Coronary artery (tissue), 2 donors: ENCODE data around the gene DOCK3.
"Not testable (repeated sequence)": the region's sequence is repeated elsewhere in the genome, so short reads cannot be mapped to it uniquely, and the experiment has no call there.

Experiments
- DNase-seq: peaks from one replicate; pipeline ENCODE4 v3.0.0-alpha.2; 2017; ENCODE audit warnings: low spot score
- H3K27ac ChIP-seq, 2 donors: fragments of 200-600 bp; sonication (generic); one replicate each; pipeline ENCODE4 v1.5.1; 2016 to 2019
- H3K4me3 ChIP-seq: fragments of 200-600 bp; sonication (generic); 2 replicates; pipeline ENCODE4 v1.5.1; 2016; ENCODE audit warnings: mild to moderate bottlenecking, moderate library complexity
- TF ChIP-seq, protein P1 (sequence below): fragments of 200-600 bp; sonication (generic); IDR thresholded peaks from one replicate; pipeline ENCODE4 v1.5.1; 2019; ENCODE audit warnings: antibody characterized with exemption

Gene DOCK3

DNA sequence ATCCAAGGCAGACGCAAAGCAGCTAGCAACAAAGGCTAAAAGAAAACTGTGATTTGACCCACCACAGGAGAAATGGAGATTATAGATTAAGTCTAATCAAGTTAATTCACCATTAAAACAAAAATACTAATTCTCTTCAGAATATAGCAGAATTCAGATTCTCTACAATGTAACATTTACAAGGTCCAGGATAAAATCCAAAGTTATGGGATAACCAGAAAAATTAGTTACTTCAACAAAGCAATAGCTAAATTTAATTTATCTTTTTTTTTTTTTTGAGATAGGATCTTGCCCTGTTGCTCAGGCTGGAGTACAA is 425.8 kb downstream of the DOCK3 start:
- TF ChIP-seq, protein P1, sequence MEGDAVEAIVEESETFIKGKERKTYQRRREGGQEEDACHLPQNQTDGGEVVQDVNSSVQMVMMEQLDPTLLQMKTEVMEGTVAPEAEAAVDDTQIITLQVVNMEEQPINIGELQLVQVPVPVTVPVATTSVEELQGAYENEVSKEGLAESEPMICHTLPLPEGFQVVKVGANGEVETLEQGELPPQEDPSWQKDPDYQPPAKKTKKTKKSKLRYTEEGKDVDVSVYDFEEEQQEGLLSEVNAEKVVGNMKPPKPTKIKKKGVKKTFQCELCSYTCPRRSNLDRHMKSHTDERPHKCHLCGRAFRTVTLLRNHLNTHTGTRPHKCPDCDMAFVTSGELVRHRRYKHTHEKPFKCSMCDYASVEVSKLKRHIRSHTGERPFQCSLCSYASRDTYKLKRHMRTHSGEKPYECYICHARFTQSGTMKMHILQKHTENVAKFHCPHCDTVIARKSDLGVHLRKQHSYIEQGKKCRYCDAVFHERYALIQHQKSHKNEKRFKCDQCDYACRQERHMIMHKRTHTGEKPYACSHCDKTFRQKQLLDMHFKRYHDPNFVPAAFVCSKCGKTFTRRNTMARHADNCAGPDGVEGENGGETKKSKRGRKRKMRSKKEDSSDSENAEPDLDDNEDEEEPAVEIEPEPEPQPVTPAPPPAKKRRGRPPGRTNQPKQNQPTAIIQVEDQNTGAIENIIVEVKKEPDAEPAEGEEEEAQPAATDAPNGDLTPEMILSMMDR, result no peak
- no peak for DNase-seq
- Histone ChIP-seq H3K27ac (no peak overlapping the region), H3K4me3 (no peak overlapping the region)

DNA sequence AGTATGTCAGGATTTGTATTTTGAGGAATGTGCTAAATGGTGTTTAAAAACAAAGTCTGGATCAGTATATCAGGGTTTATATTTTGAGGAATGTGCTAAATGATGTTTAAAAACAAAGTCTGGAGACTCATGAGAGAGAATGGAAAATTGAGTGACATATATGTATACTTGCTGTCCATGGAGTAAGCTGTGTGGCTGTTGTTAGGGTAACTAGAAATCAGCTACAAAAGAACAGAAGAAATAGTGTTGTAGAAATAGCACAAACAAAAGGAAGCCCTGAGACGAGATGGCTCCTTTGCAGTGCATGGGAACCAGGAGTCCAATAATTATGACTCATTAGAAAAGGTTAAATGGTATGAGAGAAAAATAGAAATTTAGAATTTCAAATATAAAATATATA is 427.7 kb downstream of the DOCK3 start:
- DNase-seq, result no peak
- Histone ChIP-seq H3K4me3 (no peak overlapping the region), H3K27ac (no peak overlapping the region)
- TF ChIP-seq, protein P1, result no peak

DNA sequence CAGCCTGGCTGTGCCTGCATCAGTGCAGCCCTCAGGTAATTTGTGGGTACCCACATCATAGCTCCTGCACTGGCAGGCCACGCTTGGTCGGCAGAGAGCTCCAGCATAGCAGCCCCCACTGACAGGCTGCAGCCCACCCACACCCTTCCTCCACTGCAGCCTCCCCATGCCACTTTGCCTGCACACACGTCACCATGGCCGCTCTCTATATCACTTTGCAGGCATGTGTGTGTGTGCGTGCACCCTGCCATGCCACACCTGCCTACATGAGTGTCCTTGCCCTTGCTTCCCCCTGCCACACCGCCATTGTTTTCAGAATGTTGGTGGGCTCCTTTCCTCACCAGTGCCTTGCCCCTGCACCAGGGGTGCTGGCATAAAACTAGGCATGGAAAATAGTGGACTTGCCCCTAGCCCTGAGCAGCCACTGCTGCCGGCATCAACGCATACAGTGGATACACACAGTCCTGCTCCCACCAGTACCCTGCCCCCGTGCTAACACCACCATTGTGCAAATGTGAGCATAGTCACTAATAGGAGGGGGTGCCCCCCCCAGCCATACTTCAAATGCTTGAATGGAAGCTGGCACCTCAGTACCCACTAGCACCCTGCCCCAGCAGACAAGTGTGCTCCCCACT is 431.6 kb downstream of the DOCK3 start:
- Histone ChIP-seq H3K27ac (no peak overlapping the region), H3K4me3 (no peak overlapping the region)
- DNase-seq, result no peak
- TF ChIP-seq, protein P1, result no peak

DNA sequence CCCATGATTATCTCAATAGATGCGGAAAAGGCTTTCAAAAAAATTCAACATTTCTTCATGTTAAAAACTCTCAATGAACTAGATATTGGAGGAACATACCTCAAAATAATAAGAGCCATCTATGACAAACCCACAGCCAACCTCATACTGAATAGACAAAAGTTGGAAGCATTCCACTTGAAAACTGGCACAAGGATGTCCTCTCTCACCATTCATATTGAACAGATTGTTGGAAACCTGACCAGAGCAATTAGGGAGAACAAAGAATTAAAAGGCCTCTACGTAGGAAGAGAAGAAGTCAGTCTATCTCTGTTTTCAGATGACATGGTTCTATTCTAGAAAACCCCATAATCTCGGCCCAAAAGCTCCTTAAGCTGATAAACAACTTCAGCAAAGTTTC is 435.9 kb downstream of the DOCK3 start:
- Histone ChIP-seq H3K27ac (no peak overlapping the region), H3K4me3 (no peak overlapping the region)
- DNase-seq, result no peak
- TF ChIP-seq, protein P1, result no peak

DNA sequence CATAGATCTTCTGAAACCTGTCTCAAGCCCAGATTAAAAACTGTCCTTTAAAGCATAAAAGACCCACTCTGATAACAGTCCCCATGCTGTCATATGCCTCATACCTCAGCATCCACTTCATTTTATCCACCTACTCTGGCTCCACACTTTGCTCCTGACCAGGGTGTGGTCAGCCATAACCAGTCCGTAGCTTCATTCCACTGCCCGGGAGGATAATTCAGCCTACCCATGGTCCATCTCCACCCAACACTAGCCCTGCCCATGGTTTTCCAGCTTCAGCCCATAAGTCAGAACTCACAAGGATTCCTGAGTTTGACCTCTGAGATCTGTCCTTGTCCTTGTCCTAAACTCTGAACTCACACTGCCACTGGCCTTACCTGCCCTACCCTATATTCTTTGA is 448.2 kb downstream of the DOCK3 start:
- H3K4me3 ChIP-seq, result no peak overlapping the region

DNA sequence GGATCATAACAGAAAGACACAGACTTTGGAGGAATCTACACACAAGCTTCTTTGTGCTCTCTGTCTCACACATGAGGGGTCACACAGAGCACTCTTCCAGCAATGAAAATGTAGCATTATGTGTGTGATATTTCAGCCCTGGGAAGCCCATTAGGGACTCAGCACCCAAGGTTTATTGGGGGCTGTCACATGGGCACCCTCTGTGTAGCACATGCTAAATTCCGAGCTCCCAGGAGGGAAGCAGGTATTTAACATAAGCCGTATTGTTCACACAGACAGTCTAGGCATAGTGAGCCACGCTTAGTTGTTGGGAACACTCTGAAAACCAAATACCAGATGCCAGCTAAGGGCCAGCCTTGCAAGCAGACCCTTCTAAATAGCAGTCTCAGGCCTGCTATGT is 448.8 kb downstream of the DOCK3 start:
- Histone ChIP-seq H3K4me3 (no peak overlapping the region), H3K27ac (no peak overlapping the region)
- TF ChIP-seq, protein P1, result no peak
- no peak for DNase-seq

More for the DNA sequence above, 448.2 kb downstream of the DOCK3 start:
- TF ChIP-seq, protein P1, result no peak
- no peak for DNase-seq
- no peak overlapping the region for H3K27ac ChIP-seq

DNA sequence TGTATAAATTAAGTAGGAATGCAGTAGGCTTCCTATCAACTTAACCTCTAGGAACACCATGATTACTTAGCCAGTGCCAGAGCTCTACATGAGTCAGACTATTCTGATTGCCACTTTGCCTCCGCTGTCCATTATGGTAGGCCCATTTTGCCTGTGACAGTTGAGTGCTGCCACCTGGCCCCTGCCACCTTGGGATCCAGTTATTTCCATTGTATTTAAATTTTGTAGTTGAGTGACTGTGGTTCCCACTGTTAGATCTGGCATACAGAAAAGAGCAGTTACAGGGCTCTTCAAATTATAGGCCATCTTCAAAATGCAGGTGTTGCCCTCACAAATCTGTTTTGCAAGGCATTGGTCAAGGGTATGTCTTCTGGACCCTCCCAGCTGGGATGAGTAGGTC is 456.9 kb downstream of the DOCK3 start:
- not testable (repeated sequence) for H3K4me3 ChIP-seq, H3K27ac ChIP-seq, DNase-seq

DNA sequence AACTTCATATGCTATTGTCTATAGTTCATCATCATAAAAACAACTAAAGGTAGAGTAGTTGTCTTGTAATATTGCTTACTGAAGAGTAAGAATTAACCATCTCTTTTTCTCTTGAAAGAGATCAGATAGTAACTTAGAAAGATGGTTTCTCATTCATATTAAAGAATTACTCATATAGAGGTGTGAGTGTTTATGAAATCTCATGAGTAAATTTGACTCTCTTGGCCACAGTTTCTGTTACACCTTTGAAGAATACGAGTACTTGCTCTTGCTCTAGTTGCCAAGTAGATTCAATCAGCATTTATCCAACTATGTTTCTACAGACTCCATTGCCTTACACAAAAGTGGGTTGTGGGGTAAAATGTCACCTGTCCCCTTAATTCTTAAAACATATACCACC is 463.0 kb downstream of the DOCK3 start:
- TF ChIP-seq, protein P1, result no peak

More for the DNA sequence above, 463.0 kb downstream of the DOCK3 start:
- no peak overlapping the region for H3K27ac ChIP-seq
- no peak overlapping the region for H3K4me3 ChIP-seq
- DNase-seq, result no peak
